H7 (cell line): ENCODE data around the gene SLC4A5. TPM values are rescaled to one million over a fixed set of nuclear protein-coding genes. Genes with fewer than 3 reads are reported as not detected.

Source experiments
- DNase-seq: peaks from one replicate; pipeline ENCODE4 v3.0.0; 2012
- H3K27me3 ChIP-seq: 2 replicates; pipeline ENCODE4 v1.6.0; 2011; ENCODE audit warnings: mild to moderate bottlenecking, low read length; ENCODE audit not compliant: control insufficient read depth, insufficient read depth
- H3K36me3 ChIP-seq: replicated peaks from 2 replicates; pipeline ENCODE4 v1.5.1; 2011; ENCODE audit warnings: low read length; ENCODE audit not compliant: control insufficient read depth, insufficient read depth
- H3K4me3 ChIP-seq: 2 replicates; pipeline ENCODE4 v1.5.1; 2011; ENCODE audit warnings: low read depth, mild to moderate bottlenecking, control low read depth, low read length, moderate library complexity; ENCODE audit not compliant: insufficient read depth
- total RNA-seq: library from RNA; depleted of rRNA; stranded (reverse); fragments of >200 nt; shearing (Covaris generic); gene quantifications from 2 replicates; pipeline ENCODE4 v1.2.3, GENCODE V29; 2014

SLC4A5 gene
- total RNA-seq, 1 experiment from 2014 or later = 0.90 TPM

DNA sequence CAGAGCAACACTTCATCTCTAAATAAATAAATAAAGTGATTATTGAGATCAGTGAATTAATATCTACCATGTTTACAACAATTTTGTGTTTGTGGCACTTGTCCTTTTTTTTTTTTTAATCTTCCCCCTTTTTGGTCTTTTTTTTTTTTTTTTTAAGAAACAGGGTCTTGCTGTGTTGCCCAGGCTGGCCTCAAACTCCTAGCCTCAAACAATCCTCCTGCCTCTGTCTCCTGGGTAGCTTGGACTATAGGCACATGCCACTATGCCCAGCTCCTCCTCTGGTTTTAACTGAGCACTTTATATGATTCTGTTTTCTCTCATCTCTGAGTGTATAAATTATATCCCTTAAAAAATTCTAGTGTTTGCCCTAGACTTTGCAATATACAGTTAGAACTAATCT lies 30.3 kb downstream of the SLC4A5 start:
- H3K36me3 ChIP-seq = no peaks in the 10 kb centered on the region
- H3K27me3 ChIP-seq = no peaks in the 10 kb centered on the region
- DNase-seq = no peak
- H3K4me3 ChIP-seq = no peak overlapping the region

DNA sequence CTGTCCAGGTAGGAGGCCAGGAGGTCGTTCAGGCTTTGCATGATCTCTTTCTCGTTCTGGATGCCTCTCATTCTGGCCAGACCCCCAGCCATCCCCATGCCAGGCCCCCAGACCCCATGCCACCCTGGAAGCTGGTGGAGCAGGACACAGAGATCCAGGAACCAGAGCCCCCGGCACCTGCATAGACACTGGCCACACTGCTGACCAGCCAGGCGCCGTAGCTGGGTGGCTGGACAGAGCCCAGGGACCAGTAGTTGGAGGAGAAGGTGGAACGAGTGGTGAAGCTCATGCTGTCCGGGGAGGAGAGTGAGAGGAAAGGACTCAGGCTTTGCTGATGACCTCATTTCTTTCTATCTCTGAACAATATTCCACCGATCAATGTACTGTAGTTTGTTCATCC lies 35.5 kb downstream of the SLC4A5 start:
- Histone ChIP-seq H3K4me3 (no peak overlapping the region), H3K36me3 (no peaks in the 10 kb centered on the region), H3K27me3 (no peaks in the 10 kb centered on the region)
- DNase-seq = no peak

- DNase-seq = no peak
- Histone ChIP-seq H3K27me3 (no peaks in the 10 kb centered on the region), H3K36me3 (no peaks in the 10 kb centered on the region), H3K4me3 (no peak overlapping the region)
These were observed 38.7 kb downstream of the SLC4A5 start for GRCh38 chr2:74304332-74305148.

DNA sequence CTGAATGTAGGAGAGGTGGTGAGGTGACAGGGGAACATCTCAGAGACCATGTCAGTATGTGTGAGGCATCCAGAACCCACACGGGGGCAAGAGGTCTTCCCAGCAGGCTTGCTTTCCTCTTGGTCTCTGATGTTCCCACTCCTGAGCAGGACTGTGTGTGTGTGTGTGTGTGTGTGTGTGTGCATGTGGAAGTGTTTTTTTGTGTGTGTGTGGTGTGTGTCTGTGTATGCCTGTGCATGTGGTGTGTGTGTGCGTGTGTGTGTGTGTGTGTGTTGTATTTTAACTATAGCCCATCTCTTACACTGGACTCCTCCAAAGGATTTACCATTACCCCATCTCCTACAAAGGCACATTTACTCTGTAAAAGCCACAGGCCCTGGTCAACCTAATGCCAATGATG lies 40.4 kb downstream of the SLC4A5 start:
- Histone ChIP-seq H3K36me3 (no peaks in the 10 kb centered on the region), H3K27me3 (no peaks in the 10 kb centered on the region), H3K4me3 (no peak overlapping the region)
- no peak for DNase-seq

GRCh38 chr2:74301262-74301661 lies 42.0 kb downstream of the SLC4A5 start:
- Histone ChIP-seq H3K36me3 (no peaks in the 10 kb centered on the region), H3K4me3 (no peak overlapping the region), H3K27me3 (no peaks in the 10 kb centered on the region)
- DNase-seq = no peak

- no peak for DNase-seq
- no peak overlapping the region for H3K4me3 ChIP-seq
- no peaks in the 10 kb centered on the region for H3K36me3 ChIP-seq
- no peaks in the 10 kb centered on the region for H3K27me3 ChIP-seq
These were observed 42.7 kb downstream of the SLC4A5 start for GRCh38 chr2:74300506-74300905.

DNA sequence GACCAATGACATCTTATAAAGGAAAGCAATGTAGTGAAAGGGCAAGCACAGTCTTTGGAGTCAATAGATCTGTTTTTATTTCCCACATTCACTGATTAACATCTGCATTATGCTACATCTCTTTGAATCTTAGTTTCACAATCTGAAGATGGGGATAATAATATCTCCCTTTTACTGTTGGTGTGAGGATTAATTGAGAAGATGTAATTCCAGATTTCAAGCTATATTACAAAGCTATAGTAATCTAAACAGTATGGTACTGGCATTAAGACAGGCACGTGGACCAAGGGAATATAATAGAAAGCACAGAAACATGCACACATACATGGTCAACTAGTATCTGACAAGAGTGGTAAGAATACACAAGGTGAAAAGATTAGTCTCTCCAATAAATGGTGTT lies 45.3 kb downstream of the SLC4A5 start:
- no peak for DNase-seq
- Histone ChIP-seq H3K36me3 (no peaks in the 10 kb centered on the region), H3K4me3 (no peak overlapping the region), H3K27me3 (no peaks in the 10 kb centered on the region)

DNA sequence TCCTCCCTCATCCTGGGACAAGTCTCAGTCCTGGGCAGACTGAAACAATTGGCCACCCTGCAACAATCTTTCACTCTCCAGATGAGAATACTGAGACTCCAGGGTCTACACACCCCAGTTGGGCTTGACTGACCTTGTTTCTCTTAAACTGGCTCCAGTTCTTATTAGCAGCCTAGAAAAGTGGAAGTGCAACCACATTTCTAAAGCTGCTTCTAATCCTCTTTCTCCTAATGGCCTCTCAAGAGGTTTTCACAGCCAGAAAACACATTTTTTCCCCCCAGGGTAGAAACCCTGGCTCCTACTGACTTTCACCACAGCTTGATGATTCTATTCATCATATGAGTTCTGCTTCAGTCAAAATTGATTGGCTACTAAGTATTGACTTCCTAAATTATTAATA lies 45.8 kb downstream of the SLC4A5 start:
- Histone ChIP-seq H3K36me3 (no peaks in the 10 kb centered on the region), H3K27me3 (no peaks in the 10 kb centered on the region), H3K4me3 (no peak overlapping the region)
- no peak for DNase-seq

DNA sequence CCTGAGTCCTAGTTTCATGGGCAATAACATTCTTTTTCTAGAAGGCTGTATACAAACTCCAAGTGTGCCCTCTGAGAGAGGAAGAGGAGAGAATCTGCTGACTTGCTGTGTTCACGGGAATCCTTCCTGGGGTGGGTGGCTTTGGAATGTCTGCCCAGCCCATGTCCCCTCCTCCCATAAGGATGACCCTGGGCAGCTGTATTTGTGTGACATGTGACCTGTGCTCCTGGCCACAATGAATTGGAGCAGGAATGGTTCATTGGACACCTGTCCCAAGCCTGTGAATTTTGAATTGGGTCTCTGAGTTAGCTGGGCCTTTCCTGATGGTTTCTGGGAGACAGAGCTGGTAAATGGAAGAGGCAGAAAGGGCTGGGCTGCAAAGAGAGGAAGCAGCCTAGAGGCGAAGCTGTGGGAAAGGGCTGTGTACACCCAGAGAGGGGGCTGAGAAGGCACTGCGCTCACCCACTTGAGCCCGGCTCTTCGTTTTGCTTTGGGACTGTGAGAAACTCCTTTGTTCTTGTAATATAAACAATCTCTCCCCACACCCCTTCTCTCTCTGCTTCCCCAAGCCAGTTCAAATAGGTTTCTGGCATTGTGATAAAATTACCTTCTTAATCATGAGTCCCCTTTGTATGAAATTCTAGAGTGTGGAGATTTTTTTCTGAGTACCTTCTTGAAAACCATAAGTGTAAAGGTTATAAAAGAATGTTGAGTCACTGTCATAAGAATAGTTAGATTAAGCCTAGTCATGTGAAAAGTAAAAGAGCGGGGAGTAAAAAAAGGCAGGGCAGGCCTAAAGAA lies 49.8 kb downstream of the SLC4A5 start:
- no peak overlapping the region for H3K4me3 ChIP-seq
- no peak for DNase-seq
- H3K36me3 ChIP-seq = no peaks in the 10 kb centered on the region
- no peaks in the 10 kb centered on the region for H3K27me3 ChIP-seq

DNA sequence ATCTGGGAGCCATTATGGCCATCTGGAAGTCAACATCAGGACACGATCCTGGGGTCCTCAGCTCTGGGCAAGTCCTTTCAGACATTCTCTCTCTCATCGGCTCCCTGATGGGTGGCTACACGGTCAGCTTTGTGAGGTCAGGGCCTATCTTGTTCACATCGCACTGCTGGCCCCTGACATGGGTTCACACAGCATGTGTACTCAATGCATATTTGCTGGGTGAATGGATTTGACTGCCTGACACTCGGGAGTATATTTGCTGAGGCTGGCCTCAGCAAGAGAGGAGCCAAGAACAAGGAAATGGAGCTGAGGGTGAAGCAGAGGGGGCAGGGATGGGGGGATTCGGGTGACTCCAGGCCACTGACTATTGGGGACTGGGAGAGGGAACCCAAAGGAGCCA lies 50.5 kb downstream of the SLC4A5 start:
- Histone ChIP-seq H3K27me3 (no peaks in the 10 kb centered on the region), H3K4me3 (no peak overlapping the region), H3K36me3 (no peaks in the 10 kb centered on the region)
- DNase-seq = no peak

DNA sequence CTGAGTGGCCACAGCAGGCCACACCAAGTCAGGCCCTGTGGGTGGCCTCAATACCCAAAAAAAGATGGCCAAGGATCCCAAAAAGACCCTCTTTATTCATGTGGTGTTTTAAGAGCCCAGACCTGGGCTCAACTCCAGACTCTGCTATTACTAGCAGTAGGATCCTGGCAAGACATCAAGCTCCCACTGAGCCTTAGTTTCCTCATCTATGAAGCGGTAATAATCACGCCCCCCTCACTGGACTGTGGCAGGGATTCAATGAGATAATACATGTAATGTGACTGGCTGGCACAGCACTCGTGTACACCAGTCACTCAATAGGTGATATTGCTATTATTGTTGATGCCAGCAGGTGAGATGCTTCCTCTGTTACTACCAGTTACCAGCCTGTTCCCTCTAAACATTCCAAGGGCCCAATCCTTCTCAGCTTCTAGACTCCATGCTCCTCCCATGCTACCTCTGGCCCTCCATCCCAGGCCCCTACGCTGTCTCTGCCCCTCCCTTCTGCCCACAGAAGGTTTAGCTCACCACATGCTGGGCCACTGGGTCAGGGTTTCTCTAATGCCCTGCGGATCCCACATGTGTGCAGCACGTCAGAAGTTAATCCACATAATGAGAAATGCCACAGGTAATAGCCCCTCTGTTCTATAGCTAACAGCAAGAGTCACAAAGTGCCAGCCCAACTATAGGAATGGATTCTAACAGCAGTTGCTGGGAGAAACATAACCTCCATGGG lies 51.2 kb downstream of the SLC4A5 start:
- DNase-seq = no peak
- Histone ChIP-seq H3K4me3 (no peak overlapping the region), H3K27me3 (no peaks in the 10 kb centered on the region), H3K36me3 (no peaks in the 10 kb centered on the region)

- DNase-seq = no peak
- Histone ChIP-seq H3K4me3 (no peak overlapping the region), H3K36me3 (no peaks in the 10 kb centered on the region), H3K27me3 (no peaks in the 10 kb centered on the region)
These were observed 52.0 kb downstream of the SLC4A5 start for GRCh38 chr2:74291218-74291544.

DNA sequence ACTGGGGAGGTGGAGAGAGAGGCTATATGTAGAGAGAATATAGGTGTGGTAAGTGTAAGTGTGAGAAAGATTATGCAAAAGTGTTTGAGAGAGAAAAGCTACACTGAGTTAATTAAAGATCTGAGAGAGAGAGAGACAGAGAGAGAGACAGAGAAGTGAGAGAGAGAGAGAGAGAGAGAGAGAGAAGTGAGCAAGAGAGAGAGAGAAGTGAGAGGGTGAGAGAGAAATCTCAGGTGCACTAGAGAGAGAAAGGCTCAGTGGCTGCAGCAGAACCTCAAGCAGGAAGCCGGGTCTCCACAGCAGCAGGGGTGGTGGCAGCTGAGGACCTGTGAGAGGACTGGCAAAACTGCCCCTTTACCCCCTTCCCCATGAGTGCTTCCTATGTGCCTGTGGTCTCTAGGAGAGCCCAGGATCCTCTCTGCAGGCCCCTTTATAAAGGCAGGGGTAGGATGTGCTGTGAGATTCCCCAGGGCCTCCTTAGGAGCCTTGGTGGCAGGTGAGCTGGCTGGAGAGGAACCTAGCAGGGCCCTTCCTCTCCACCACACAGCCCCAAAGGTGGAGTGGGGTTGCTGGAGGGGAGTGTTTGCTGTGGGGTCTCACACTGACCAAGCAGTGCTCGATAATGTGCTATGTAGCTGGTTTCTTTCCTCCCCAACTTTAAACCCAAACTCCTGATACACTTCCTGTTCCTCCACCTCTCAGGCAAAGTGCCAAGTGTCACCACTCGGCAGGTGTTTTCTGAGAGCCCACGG lies 52.6 kb downstream of the SLC4A5 start:
- Histone ChIP-seq H3K4me3 (no peak overlapping the region), H3K36me3 (no peaks in the 10 kb centered on the region), H3K27me3 (no peaks in the 10 kb centered on the region)
- no peak for DNase-seq

GRCh38 chr2:74290066-74290465 lies 53.1 kb downstream of the SLC4A5 start:
- Histone ChIP-seq H3K36me3 (no peaks in the 10 kb centered on the region), H3K27me3 (no peaks in the 10 kb centered on the region), H3K4me3 (no peak overlapping the region)
- DNase-seq = no peak
